Stimulated activated CD8-positive, alpha-beta memory T cell treated with anti-CD3 and anti-CD28 coated beads, Interleukin-15, amount 100 ng/mL, for 48 hours (primary cell): ENCODE measurements around the gene ARID5B.

Source experiments
- DNase-seq, 2 donors: peaks; one replicate each; pipeline ENCODE4 v3.0.0-alpha.2; 2020; ENCODE audit warnings: low read depth in 2 of 2

Gene ARID5B

GRCh38 chr10:62095181-62096122, 194.0 kb downstream of the ARID5B start:
- DNase-seq, result no peak

- DNase-seq, result no peak
Observed at GRCh38 chr10:62096256-62096933, 194.9 kb downstream of the ARID5B start.

- DNase-seq, result no peak
Observed at GRCh38 chr10:62098278-62099121, 197.0 kb downstream of the ARID5B start.

GRCh38 chr10:62099299-62099698, 197.8 kb downstream of the ARID5B start:
- no peak for DNase-seq

GRCh38 chr10:62103857-62104256, 202.4 kb downstream of the ARID5B start:
- DNase-seq, result no peak

GRCh38 chr10:62106929-62107519, 205.5 kb downstream of the ARID5B start:
- no peak for DNase-seq

GRCh38 chr10:62108759-62109586, 207.5 kb downstream of the ARID5B start:
- DNase-seq, result no peak

GRCh38 chr10:62109587-62110293, 208.2 kb downstream of the ARID5B start:
- no peak for DNase-seq

GRCh38 chr10:62112300-62112699, 210.8 kb downstream of the ARID5B start:
- DNase-seq, result no peak

- no peak for DNase-seq
Observed at GRCh38 chr10:62112963-62113362, 211.5 kb downstream of the ARID5B start.

- no peak for DNase-seq
Observed at GRCh38 chr10:62113680-62114079, 212.2 kb downstream of the ARID5B start.

- DNase-seq, result no peak
Observed at GRCh38 chr10:62115321-62115720, 213.8 kb downstream of the ARID5B start.

GRCh38 chr10:62115842-62116241, 214.3 kb downstream of the ARID5B start:
- no peak for DNase-seq

GRCh38 chr10:62116896-62117295, 215.4 kb downstream of the ARID5B start:
- no peak for DNase-seq

GRCh38 chr10:62121187-62121530, 219.7 kb downstream of the ARID5B start:
- DNase-seq, result no peak

GRCh38 chr10:62127975-62128374, 226.5 kb downstream of the ARID5B start:
- no peak for DNase-seq

- DNase-seq, result no peak
Observed at GRCh38 chr10:62130948-62131347, 229.4 kb downstream of the ARID5B start.

- DNase-seq, result no peak
Observed at GRCh38 chr10:62131724-62132123, 230.2 kb downstream of the ARID5B start.

GRCh38 chr10:62133618-62134017, 232.1 kb downstream of the ARID5B start:
- no peak for DNase-seq

- no peak for DNase-seq
Observed at GRCh38 chr10:62136931-62137330, 235.4 kb downstream of the ARID5B start.
